ENCODE measurements around the gene GPR162.

The GPR162 gene

DNA sequence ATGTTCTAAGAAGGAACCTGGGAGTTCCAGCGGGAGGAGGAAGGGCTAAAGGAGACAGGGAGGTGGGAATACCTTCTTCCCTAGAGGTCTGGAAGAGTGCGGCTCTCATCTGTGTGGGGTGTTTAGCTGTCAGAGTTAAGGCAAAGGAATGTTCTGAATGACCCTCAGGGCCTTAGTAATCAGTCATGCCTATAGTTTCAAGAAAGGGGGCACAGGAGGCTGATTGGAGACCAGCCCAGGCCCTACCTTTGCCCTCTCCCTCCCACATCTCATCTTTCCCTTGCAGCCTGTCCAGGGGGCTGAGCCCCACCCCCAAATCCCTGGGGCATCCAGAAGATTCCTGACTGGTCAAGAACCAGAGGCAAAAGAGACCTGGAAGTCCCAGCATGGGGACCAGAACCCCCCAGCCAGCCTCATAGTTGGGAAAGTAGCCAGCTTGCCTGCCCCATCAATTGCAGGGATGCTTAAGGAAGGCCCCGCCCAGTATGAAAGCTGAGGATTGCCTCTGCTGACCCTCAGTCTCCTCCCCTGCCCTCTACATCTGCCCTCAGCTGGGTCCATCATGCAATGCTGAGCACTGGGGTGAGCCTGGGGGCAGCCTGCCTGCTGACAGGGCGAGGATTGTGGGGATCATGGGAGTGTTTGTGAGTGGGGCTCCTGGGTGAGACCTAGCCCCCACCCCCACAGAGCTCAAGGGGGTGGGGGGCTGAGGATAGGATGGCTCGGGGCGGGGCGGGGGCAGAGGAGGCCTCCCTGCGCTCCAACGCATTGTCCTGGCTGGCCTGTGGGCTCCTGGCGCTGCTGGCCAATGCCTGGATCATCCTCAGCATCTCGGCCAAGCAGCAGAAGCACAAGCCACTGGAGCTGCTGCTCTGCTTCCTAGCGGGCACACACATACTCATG lies 1.8 kb downstream of the GPR162 start:
- DNase-seq: no peak

DNA sequence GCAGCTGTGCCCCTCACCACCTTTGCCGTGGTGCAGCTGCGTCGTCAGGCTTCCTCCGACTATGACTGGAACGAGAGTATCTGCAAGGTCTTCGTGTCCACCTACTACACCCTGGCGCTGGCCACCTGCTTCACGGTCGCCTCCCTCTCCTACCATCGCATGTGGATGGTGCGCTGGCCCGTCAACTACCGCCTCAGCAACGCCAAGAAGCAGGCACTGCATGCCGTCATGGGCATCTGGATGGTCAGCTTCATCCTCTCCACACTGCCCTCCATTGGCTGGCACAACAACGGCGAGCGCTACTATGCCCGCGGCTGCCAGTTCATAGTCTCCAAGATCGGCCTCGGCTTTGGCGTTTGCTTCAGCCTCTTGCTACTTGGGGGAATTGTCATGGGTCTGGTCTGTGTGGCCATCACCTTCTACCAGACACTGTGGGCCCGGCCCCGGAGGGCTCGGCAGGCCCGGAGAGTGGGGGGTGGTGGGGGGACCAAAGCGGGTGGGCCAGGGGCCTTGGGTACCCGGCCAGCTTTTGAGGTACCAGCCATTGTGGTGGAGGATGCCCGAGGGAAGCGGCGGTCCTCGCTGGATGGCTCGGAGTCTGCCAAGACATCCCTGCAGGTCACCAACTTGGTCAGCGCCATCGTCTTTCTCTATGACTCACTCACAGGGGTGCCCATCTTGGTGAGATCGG lies 2.6 kb downstream of the GPR162 start:
- peak; percentile 50 for DNase-seq

DNA sequence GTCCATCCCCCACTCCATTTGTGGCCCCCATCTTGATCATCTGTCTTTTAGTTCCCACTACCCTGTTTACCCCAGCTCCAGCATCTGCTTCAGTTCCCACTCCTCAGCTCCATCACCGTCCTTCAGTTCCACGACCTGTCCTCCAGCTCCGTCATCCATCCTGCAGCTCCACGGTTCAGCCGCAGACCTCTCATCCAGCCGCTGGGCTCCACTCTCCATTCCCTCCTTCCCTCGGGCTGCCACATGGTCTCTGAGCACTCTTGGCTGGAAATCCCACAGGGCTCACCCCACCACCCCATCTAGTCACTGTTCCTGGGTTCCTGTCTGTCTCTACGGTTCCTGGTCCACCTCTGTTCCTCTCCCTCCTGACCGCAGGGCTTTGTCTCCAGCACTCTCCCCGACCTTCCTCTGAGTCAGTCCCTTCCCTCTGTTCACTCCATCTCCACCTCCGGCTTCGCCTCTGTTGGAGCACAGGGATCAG lies 3.3 kb downstream of the GPR162 start:
- no peak for DNase-seq

DNA sequence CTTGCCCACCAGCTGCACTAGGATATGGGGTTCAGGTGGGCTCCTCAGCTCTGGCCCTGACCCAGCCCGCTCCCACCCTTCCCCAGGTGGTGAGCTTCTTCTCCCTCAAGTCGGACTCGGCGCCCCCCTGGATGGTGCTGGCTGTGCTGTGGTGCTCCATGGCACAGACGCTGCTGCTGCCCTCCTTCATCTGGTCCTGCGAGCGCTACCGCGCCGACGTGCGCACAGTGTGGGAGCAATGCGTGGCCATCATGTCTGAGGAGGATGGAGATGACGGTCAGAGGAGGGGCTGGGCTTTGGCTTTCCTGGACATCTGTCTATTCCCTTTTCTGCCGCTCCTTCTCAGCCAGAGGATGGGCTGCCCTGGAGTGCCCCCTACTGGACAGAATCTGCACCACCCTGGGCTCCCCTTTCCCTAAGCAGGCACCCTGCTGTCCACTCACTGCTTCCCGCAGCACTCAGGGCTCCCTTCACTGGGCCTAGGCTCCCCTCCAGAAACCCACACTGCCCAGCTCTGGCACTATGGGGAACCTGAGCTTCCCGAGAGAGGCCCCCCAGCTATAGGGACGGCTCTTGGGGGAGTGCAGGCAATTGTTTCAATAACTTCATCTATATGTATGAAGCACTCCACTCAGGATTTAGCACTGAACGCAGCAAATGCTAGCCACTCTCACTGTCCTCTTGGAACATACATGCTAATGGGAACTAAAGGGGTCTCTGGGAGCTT lies 3.9 kb downstream of the GPR162 start:
- peak; percentile 80 for DNase-seq

DNA sequence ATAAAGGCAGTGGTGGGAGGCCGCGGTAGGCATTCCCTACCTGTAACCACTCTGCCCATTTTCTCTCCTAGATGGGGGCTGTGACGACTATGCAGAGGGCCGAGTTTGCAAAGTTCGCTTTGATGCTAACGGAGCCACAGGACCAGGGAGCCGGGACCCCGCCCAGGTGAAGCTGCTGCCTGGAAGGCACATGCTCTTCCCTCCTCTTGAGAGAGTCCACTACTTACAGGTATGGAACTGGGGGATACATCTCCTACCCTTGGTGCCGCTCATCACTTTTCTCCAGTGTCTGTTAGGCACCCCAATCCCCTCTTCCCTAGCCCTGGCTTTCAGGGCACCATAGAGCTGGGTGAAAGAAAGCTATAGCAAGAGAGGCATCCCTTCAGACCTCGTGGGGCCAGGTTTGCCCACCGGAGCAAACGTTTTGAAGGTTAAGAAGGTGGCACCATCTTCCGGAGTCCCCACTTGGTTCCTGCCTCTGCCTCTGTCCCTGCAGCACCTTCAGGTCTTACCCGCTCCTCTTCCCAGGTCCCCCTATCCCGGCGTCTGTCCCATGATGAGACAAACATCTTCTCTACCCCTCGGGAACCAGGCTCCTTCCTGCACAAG lies 4.6 kb downstream of the GPR162 start:
- DNase-seq: no peak

DNA sequence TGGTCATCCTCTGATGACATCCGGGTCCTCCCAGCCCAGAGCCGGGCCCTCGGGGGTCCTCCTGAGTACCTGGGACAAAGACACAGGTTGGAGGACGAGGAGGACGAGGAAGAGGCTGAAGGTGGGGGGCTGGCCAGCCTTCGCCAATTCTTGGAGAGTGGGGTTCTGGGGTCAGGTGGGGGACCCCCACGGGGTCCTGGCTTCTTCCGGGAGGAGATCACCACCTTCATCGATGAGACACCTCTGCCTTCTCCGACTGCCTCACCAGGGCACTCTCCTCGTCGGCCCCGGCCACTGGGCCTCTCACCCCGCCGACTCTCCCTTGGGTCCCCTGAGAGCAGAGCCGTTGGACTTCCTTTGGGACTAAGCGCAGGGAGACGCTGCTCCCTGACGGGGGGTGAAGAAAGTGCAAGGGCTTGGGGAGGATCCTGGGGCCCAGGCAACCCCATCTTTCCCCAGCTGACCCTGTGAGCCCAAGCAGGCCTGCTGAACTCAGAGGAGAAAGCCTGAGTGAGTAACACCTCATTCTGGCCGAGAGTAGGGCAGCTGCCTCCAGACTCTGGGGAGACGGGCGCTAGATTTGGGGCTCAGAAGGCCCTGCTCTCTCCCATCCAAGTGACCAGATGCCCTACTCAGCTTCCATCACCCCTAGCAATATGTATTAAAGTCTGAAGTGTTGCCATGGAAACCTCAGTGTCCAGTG lies 5.3 kb downstream of the GPR162 start:
- no peak for DNase-seq

DNA sequence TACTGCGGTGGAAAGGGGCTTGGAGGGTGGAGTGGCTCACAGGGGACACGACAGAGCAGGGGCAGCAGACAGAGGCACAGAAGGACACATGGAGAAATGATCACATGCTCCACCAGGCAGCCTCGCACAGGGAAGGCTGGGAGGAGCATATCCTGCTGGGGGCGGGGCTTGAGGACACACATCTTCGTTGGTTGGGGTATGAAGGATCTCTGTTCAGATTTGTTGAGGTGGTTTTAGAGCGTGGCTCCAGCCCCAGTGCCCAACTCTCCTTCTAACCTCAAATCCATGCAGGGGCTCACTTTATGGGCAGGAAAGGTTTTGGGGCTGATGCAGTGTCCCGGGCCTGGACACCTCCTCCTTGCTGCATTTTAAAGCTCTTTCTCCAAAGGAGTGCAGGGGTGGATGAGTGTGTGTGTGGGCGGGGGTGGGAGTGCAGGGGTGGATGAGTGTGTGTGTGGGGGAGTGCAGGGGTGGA lies 5.9 kb downstream of the GPR162 start:
- DNase-seq: peak; percentile 56

DNA sequence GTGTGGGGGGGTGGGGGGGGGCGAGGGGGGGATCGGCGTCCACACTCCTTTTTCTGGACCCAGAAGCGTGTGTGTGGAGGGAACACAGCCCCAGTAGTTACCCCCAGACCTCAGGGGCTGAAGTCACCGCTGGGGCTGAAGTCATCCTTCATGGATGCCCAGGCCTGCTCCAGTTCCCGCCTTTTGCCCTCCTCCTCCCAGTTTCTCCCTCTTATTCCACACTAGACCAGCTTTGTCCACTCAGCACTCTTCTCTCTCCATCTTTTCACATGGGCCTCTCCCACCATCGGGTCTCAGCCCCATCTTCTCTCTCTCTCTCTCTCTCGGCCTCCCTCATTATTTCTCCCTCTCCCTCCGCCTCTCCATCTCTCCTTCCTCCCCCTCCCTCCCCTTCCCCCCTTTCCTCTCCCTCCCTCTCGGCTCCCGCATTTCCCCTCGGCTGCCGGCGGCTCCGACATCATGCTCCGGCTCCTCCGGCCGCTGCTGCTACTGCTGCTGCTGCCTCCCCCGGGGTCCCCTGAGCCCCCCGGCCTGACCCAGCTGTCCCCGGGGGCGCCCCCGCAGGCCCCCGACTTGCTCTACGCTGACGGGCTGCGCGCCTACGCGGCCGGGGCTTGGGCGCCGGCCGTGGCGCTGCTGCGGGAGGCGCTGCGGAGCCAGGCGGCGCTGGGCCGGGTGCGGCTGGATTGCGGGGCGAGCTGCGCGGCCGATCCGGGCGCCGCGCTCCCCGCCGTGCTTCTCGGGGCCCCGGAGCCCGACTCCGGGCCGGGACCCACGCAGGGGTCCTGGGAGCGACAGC lies 6.6 kb downstream of the GPR162 start, which contains the start of gene P3H3:
Gene P3H3 (plus strand): TSS at position 426 of the 799 bp plus-strand sequence. CDS start 34 bp downstream, at position 460.
- peak; percentile 39 for DNase-seq

DNA sequence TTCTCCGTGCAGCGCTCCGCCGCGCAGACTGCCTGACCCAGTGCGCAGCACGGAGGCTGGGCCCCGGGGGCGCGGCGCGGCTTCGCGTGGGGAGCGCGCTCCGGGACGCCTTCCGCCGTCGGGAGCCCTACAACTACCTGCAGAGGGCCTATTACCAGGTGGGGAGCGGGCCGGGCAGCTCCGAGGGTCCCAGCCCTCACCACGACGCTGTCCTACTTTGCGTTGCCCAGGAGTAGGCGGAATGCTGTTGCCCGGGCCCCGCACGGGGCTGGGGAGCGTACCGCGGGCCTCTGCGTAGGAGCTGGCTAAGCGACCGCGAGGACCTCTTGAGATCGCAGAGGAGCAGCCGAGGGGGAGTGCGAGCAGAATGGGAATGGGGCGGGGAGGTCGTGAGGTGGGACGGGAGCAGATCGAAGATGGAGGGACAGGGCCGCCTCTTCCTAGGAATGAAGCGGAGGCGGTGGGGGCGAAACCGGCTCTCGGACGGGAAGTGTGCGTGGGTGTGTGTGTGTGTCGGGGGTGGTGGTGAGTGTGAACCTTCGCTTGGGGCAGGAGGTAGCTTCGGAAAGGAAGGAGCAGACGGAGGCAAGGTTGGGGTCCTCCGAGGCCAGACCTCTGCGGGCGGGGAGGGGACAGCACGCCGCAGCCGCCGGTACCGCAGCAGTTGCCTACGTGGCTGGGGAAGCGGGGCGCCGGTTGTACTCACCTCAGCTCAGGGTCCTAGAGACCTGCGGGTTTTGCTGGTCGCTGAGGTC lies 7.3 kb downstream of the GPR162 start:
- DNase-seq: no peak

DNA sequence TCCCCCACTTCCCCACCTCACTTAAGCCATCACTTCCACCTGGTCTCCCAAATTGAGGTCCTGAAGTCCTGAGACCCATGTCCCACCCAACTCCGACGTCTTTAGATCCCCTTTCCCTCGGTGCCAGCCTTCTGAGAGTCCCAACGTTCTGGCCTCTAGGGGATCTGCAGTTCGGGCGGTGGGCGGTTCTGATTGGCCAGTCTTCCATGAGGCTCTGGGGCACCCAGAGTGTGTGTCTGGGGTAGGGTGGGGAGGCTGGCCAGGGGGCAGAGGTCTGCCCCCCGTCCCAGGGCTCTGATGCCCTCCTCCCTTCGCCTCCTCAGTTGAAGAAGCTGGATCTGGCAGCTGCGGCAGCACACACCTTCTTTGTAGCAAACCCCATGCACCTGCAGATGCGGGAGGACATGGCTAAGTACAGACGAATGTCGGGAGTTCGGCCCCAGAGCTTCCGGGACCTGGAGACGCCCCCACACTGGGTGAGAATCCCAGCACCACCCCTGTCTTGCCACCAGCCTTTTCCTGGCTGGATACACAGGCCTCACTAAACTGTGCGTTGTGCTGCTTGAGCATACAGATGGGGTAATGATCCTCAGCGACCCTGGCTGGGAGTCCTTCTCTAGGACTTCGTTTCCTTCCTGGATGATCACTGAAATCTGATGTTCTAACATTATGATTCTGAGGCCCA lies 8.1 kb downstream of the GPR162 start:
- DNase-seq: no peak

DNA sequence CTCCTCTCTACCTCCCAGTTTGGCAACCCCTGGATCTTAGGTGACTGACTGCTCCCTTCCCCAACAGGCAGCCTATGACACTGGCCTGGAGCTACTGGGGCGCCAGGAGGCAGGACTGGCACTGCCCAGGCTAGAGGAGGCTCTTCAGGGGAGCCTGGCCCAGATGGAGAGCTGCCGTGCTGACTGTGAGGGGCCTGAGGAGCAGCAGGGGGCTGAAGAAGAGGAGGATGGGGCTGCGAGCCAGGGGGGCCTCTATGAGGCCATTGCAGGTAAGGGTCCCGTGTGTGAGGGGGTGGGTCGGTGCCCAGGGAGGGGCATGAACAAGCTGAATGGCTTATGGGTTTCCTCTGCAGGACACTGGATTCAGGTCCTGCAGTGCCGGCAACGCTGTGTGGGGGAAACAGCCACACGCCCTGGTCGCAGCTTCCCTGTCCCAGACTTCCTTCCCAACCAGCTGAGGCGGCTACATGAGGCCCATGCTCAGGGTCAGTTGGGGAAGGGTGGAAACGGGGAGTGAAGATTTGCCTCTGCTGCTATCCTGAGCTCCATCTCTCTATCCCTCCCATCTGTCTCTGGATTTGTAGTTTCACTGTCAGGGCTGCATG lies 8.8 kb downstream of the GPR162 start:
- no peak for DNase-seq

DNA sequence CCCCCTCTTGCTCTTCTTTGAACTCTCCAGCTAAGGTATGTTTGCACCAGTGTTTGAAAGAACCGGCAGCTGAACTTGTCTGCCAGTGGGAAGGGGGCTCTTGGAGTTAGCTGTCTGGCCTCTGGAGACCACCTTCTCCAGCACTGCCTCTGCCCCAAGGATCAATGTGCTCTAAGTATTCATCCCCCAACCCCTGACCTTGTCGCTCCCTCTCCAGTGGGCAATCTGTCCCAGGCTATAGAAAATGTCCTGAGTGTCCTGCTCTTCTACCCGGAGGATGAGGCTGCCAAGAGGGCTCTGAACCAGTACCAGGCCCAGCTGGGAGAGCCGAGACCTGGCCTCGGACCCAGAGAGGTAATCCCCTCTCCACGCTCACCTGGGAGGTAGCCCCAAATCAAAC lies 9.4 kb downstream of the GPR162 start:
- DNase-seq: no peak

DNA sequence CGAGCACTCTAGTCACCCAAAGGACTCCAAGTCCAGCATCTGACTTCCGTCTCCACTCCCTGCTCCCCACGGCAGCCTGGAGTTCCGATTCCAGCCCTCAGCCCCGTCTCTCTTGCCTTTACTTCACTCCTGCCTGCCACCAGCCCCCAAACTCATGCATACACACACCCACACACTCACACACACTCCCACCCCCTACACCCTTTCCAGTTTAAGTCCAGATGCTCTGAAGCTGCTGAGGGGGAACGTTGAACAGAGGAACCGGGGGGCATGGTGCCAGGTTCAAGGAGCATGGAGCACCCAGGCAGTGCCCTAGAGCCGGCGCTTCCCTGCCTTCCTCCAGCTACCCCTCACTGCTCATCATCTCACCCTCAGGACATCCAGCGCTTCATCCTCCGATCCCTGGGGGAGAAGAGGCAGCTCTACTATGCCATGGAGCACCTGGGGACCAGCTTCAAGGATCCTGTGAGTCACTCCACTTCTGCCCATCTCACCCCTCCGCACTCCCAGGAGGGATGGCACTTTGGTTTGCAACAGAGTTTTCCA lies 9.9 kb downstream of the GPR162 start:
- DNase-seq: no peak

DNA sequence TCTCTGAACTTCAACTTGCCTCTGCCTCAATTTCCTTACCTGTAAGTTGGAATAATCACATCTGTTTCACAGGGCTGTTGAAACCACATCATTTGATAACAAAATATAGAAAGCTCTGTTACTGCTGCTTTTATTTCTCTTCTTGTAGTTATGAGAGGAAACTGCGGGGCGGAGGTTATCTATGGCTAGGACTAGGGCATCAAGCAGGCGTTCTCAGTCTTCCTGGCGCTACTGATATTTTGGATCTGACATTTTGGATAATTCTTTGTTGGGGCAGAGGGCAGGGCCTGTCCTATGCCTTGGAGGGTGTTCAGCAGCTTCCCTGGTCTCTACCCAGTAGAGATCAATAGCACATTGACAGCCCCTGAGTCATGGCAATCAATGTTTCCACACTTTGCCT lies 10.5 kb downstream of the GPR162 start:
- DNase-seq: no peak

DNA sequence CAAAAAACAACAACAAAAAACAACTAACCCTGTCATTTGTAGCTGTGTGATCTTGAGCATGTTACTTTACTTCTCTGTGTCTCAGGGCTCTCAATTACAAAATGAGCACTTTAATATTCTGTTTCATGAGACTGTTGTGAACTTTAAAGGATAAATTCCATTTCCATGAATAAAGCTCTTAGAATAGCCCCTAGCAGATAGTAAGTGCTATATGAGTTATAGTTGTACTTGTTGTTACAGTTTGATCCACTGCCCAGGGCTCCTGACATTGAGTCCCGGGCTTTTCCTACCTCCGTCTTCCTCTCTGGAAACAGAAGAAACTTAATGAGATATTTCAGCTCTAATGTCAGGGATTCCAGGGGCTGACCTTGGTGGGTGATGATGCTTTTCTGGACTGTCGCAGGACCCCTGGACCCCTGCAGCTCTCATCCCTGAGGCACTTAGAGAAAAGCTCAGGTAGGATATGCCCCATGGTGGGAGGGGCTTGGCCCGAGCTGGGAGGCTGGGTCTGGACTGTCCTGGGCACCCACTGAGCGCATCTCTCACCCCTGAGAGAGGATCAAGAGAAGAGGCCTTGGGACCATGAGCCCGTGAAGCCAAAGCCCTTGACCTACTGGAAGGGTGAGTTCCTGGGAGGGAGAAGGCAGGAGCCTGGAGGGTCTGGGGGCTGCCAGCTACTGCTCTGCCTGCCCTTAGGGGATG lies 11.7 kb downstream of the GPR162 start:
- DNase-seq: no peak

DNA sequence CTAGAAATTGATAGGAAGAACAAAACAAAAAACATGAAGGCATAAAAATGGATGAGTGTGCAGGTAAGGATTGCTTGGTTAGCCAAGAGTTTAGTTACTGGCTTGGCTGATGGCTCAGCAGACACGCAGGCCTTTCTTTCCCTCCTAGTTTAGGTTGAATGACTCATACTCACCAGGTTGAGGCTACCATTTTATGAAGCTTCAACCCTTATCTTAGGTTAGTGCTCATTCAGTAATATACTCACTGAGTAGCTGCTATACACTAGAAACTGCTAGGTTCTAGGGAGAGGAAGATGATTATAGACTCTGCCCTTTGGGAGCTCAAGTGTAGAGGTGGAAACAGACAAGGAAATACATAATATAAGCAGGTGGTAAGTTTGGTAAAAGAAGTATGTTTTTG lies 12.6 kb downstream of the GPR162 start:
- DNase-seq: no peak

DNA sequence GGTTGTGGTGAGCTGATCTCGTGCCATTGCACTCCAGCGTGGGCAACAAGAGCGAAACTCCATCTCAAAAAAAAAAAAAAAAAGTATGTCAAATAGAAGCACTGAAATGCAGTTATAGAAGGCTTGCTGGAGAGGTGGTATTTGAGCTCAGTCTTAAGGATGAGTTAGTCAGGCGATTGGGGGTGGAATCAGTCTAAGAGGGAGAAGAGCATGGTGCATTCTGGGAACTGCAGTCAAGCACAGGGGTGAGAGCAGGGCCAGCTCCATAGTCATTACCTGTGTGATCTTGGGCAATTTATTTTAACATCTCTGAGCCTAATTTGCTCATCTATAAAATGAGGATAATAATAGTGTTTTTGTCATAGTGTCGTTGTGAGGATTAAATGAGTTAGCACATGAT lies 13.3 kb downstream of the GPR162 start:
- no peak for DNase-seq

DNA sequence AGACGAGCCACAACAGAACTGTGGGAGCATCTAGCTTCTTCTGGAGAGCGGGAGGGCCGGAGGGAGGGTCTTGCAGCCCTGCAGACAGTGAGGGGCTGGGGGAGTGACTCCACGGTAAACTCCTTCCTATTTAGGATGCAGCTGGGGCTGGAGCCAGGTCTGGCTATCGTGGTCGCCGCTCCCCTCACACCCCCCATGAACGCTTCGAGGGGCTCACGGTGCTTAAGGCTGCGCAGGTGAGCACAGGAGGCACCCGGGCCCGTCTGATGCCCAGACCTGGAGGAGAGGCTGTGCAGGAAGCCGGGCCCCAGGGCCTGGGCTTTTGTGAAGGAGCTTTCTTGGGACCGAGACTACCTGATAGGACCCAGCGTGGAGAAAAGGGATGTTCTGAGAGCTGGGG lies 15.2 kb downstream of the GPR162 start:
- no peak for DNase-seq

All from RPMI8226 (cell line).